GM19240 (cell line): ENCODE measurements around the gene SMG7.

Experiments
- DNase-seq: peaks from one replicate; pipeline ENCODE4 v3.0.0; 2011; ENCODE audit warnings: low spot score; ENCODE audit not compliant: insufficient read length

SMG7 gene

GRCh38 chr1:183508694-183509093, 36.4 kb downstream of the SMG7 start:
- DNase-seq: no peak

- DNase-seq: no peak
Observed at GRCh38 chr1:183512450-183512849, 40.2 kb downstream of the SMG7 start.

GRCh38 chr1:183514235-183514634, 41.9 kb downstream of the SMG7 start:
- DNase-seq: no peak

- no peak for DNase-seq
Observed at GRCh38 chr1:183515002-183515689, 42.8 kb downstream of the SMG7 start.

- DNase-seq: no peak
Observed at GRCh38 chr1:183516725-183517124, 44.4 kb downstream of the SMG7 start.

- DNase-seq: no peak
Observed at GRCh38 chr1:183517401-183517800, 45.1 kb downstream of the SMG7 start.

GRCh38 chr1:183520379-183520778, 48.1 kb downstream of the SMG7 start:
- no peak for DNase-seq

GRCh38 chr1:183522104-183522503, 49.8 kb downstream of the SMG7 start:
- no peak for DNase-seq

- DNase-seq: no peak
Observed at GRCh38 chr1:183528577-183528976, 56.3 kb downstream of the SMG7 start.

GRCh38 chr1:183533617-183534174, 61.4 kb downstream of the SMG7 start:
- no peak for DNase-seq

- DNase-seq: no peak
Observed at GRCh38 chr1:183537405-183537804, 65.1 kb downstream of the SMG7 start.

GRCh38 chr1:183543619-183544204, 71.4 kb downstream of the SMG7 start:
- DNase-seq: no peak

- DNase-seq: no peak
Observed at GRCh38 chr1:183544598-183545297, 72.4 kb downstream of the SMG7 start.

- no peak for DNase-seq
Observed at GRCh38 chr1:183546427-183546826, 74.1 kb downstream of the SMG7 start.

- DNase-seq: no peak
Observed at GRCh38 chr1:183548116-183548515, 75.8 kb downstream of the SMG7 start.

GRCh38 chr1:183550915-183551314, 78.6 kb downstream of the SMG7 start:
- DNase-seq: no peak

- DNase-seq: no peak
Observed at GRCh38 chr1:183551924-183552323, 79.6 kb downstream of the SMG7 start.

GRCh38 chr1:183552441-183552840, 80.1 kb downstream of the SMG7 start:
- no peak for DNase-seq

- no peak for DNase-seq
Observed at GRCh38 chr1:183552891-183553290, 80.6 kb downstream of the SMG7 start.

- no peak for DNase-seq
Observed at GRCh38 chr1:183553331-183553730, 81.0 kb downstream of the SMG7 start.

GRCh38 chr1:183553764-183554163, 81.5 kb downstream of the SMG7 start:
- no peak for DNase-seq

- no peak for DNase-seq
Observed at GRCh38 chr1:183554577-183554976, 82.3 kb downstream of the SMG7 start.
